Sigmoid colon (tissue), 7 donors: ENCODE measurements around the gene APBB1IP. TPM values are rescaled to one million over a fixed set of nuclear protein-coding genes. Genes with fewer than 3 reads are reported as not detected.

Experiments
- DNase-seq: peaks from one replicate; pipeline ENCODE4 v3.0.0-alpha.2; 2019
- H3K27ac ChIP-seq, 4 donors: fragments of 200-600 bp; sonication (generic); one replicate each; pipeline ENCODE4 v1.5.1; 2016 to 2019; ENCODE audit warnings: mild to moderate bottlenecking in 1 of 4
- H3K27me3 ChIP-seq, 3 donors: fragments of 200-600 bp; sonication (generic); one replicate each; pipeline ENCODE4 v1.5.1; 2019; ENCODE audit warnings: mild to moderate bottlenecking in 1 of 3
- H3K36me3 ChIP-seq, 4 donors: fragments of 200-600 bp; sonication (generic); one replicate each; pipeline ENCODE4 v1.5.1; 2016 to 2019
- H3K4me1 ChIP-seq, 4 donors: fragments of 200-600 bp; sonication (generic); one replicate each; pipeline ENCODE4 v1.5.1; 2017 to 2019
- H3K4me3 ChIP-seq, 4 donors: fragments of 200-600 bp; sonication (generic); one replicate each; pipeline ENCODE4 v1.5.1; 2017 to 2019; ENCODE audit warnings: mild to moderate bottlenecking in 2 of 4, moderate library complexity in 1 of 4
- H3K9me3 ChIP-seq, 4 donors: fragments of 200-600 bp in 3 of 4; sonication (generic) in 3 of 4; one replicate each; pipeline versions ENCODE4 v1.5.1 to v1.6.1; 2013 to 2019
- CTCF ChIP-seq, 4 experiments: fragments of 450-650 bp in 3 of 4; fragments of 200-600 bp in 1 of 4; IDR thresholded peaks; one replicate each; pipeline ENCODE4 v1.5.1; 2016 to 2019; ENCODE audit warnings: antibody characterized with exemption in 4 of 4, mild to moderate bottlenecking in 3 of 4, moderate library complexity in 2 of 4
- EP300 ChIP-seq, 4 donors: sonication (generic); formaldehyde crosslinking; IDR thresholded peaks; one replicate each; pipeline ENCODE4 v1.6.1; 2017; ENCODE audit warnings: antibody characterized with exemption in 4 of 4
- POLR2A ChIP-seq, 2 donors: fragments of 450-650 bp; IDR thresholded peaks; one replicate each; pipeline ENCODE4 v1.6.1; 2016; ENCODE audit warnings: antibody characterized with exemption in 2 of 2, mild to moderate bottlenecking in 2 of 2, moderate library complexity in 2 of 2
- POLR2AphosphoS5 ChIP-seq, 4 donors: sonication (generic); formaldehyde crosslinking; IDR thresholded peaks; one replicate each; pipeline ENCODE4 v1.6.1; 2017; ENCODE audit warnings: antibody characterized with exemption in 4 of 4
- WGBS, 2 donors: extraction: QIAGEN DNeasy Blood & Tissue Kit; methylation state at CpG; one replicate each; pipeline ENCODE4 v1.1.7; 2013; 5-methylcytosine and 5-hydroxymethylcytosine counted together
- intact Hi-C: fragments of 100-400 bp; cut with DNase I; formaldehyde crosslinking; loops from one replicate; pipeline ENCODE4 v1.15.1; 2023
- polyA plus RNA-seq, 3 donors: library from polyadenylated mRNA; stranded (reverse); fragments of 200-250 nt; gene quantifications; one replicate each; pipeline ENCODE4 v1.2.3, GENCODE V29; 2013
- total RNA-seq, 4 donors: library from RNA; depleted of rRNA; stranded (reverse); fragments of >200 nt; gene quantifications; one replicate each; pipeline ENCODE4 v1.1.0, GENCODE V29; 2016
- donor health status: healthy with polysubstance abuse.
- donor health status: Bipolar disorder and iron deficiency.
- donor health status: healthy.

Gene APBB1IP
- total and polyA plus RNA-seq, 7 donors, result 1.4 to 11.4 (median 3.5) TPM

DNA sequence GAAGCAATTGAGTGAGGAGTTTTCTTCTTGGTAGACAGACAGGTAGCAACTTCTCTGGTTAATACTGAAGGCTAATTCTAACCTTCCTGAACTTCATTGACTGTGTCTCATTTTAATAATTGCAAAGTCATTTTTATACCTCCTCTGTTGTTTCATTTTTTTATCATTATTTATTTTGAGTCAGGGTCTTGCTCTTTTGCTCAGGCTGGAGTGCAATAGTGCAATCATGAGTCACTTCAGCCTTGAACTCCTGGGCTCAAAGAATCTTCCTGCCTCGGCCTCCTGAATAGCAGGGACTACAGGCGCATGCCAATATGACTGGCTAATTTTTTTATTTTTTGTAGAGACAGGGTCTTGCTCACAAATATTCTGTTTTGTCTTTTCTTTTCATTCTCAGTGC is 45.4 kb downstream of the APBB1IP start:
- no peaks in the 10 kb centered on the region for H3K36me3 ChIP-seq
- TF ChIP-seq EP300 (IDR thresholded peaks at IDR 0.05) (no peak), POLR2A (IDR thresholded peaks at IDR 0.05) (no peak), CTCF (IDR thresholded peaks at IDR 0.05) (no peak), POLR2AphosphoS5 (IDR thresholded peaks at IDR 0.05) (no peak)
- 64 to 82% methylated on average over 2 of the region's 2 CpGs for WGBS, 2 donors
- DNase-seq, result no peak
- no peak overlapping the region for H3K4me3 ChIP-seq
- H3K9me3 ChIP-seq, result no peaks in the 10 kb centered on the region
- no peaks in the 10 kb centered on the region for H3K27me3 ChIP-seq
- no peak overlapping the region for H3K27ac ChIP-seq
- peaks cover 0 to 21% (median 12%) of the 10 kb centered on the region in 4 donors for H3K4me1 ChIP-seq
- intact Hi-C loops, result no loop called here

DNA sequence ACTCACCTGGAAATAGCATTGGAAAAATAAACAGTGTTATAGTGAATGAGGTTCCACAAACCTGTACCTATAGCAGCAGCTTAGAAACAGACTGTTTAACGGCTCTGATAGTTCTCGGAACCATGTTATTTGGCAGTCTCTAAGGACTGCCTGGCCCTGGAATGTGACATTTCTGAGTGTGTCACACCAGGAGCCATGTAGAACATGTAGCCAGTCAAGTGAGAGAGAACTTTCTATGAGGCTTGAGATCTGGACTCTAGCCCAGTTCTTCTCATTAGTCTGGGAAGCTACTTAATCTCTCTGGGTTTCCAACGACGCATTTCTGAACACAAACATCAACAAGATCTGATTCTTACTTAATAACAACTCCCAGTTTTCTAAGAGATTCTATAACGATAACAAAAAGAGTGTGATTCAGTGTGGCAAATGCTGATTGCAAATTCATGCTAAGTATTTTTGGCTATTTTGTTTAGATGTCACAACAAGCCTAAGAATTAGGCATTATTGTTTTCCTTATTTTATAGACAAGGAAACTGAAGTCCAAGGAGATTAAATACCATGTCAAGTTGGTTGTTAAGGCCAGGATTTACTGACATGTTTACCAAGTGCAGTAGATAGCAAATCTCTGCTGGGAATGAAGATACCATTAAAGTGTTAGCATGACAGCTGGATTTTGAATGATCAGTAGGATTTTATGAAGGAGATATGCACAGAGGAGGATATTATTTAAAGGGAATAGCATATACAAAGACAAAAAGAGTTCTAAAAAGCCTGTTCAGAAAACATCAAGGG is 47.2 kb downstream of the APBB1IP start:
- 56 to 63% methylated on average over 5 of the region's 5 CpGs for WGBS, 2 donors
- Histone ChIP-seq H3K4me1 (peaks cover 0 to 21% (median 12%) of the 10 kb centered on the region in 4 donors), H3K27me3 (no peaks in the 10 kb centered on the region), H3K36me3 (no peaks in the 10 kb centered on the region), H3K27ac (peak overlapping the region in 2 of 4 donors; percentile 66 to 68), H3K4me3 (no peak overlapping the region), H3K9me3 (no peaks in the 10 kb centered on the region)
- no peak for DNase-seq
- no peak for TF ChIP-seq POLR2A (IDR thresholded peaks at IDR 0.05)
- TF ChIP-seq POLR2AphosphoS5 (IDR thresholded peaks at IDR 0.05), result no peak
- no peak for TF ChIP-seq EP300 (IDR thresholded peaks at IDR 0.05)
- TF ChIP-seq CTCF (IDR thresholded peaks at IDR 0.05), result no peak
- intact Hi-C loops, result no loop called here

DNA sequence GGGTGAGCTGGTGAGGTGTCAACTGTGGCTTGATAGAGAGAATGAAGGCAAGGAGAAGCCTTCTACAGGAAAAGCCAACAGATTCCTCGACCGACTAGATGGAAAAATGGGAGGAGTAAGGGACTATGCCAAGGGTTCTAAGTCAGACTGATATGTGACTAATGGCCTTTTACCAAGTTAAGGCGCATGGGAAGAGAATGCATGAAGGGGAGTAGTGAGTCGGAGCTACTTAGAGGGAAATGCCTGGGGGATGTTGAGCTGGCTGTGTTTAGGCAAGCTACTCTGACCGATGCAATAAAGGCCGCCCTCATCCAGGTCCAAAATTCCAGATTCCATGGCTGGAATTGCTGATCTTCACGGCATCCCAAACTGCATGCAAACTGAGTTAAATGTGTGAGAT is 48.2 kb downstream of the APBB1IP start:
- intact Hi-C loops, result no loop called here
- Histone ChIP-seq H3K4me1 (peaks cover 0 to 21% (median 12%) of the 10 kb centered on the region in 4 donors), H3K4me3 (no peak overlapping the region), H3K36me3 (no peaks in the 10 kb centered on the region), H3K27me3 (no peaks in the 10 kb centered on the region), H3K9me3 (no peaks in the 10 kb centered on the region), H3K27ac (peak overlapping the region; percentile 28 to 68 (median 58))
- 73 to 76% methylated on average over 7 of the region's 7 CpGs for WGBS, 2 donors
- DNase-seq, result no peak
- TF ChIP-seq EP300 (IDR thresholded peaks at IDR 0.05), result no peak
- no peak for TF ChIP-seq CTCF (IDR thresholded peaks at IDR 0.05)
- no peak for TF ChIP-seq POLR2AphosphoS5 (IDR thresholded peaks at IDR 0.05)
- no peak for TF ChIP-seq POLR2A (IDR thresholded peaks at IDR 0.05)

DNA sequence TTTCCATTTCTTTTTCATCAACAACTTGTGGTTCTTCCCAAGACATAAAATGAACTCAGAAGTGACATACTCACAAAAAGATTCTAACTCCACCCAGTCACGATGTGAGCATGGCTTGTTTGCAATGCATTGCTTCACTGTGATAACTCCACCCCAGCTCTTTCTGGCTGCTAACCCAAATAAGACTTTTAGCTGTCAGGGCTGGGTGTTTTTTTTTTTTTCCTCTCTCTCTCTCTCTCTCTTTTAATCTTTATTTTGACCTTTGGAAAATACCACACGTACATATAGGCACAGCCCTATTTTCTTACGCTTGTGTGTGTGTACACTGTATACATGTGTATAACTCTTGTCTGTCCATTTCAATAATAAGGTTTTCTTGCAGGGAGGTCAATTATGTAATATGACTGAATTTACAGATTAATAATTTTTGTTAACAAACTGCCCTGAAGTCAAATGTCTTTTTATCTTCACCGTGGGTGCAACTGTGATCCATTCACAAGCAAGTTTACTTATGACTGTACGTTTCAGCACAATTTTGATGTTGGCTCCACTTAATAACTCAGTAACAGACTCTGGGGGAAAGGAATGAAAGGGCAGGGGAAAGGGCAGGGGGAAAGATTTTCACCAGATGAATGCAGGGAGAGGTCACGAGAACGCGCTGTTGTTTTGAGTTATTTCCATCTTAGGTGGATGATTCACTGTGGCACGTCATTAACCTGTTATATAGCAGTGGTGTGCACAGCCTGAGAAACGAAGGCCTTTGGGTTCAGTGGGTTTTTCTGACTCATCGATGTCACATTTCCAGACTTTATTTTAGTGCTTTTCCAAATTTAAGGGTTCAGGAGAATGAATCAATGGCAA is 49.1 kb downstream of the APBB1IP start:
- no peaks in the 10 kb centered on the region for H3K9me3 ChIP-seq
- peaks cover 0 to 21% (median 12%) of the 10 kb centered on the region in 4 donors for H3K4me1 ChIP-seq
- intact Hi-C loops, result no loop called here
- TF ChIP-seq EP300 (IDR thresholded peaks at IDR 0.05) (no peak), POLR2AphosphoS5 (IDR thresholded peaks at IDR 0.05) (peak in 1 of 4 donors; percentile 45)
- no peaks in the 10 kb centered on the region for H3K27me3 ChIP-seq
- H3K36me3 ChIP-seq, result no peaks in the 10 kb centered on the region
- no peak for DNase-seq
- H3K4me3 ChIP-seq, result no peak overlapping the region
- H3K27ac ChIP-seq, result peak overlapping the region; percentile 32 to 68 (median 58)
- WGBS, 2 donors, result 21 to 31% methylated on average over 11 of the region's 11 CpGs

DNA sequence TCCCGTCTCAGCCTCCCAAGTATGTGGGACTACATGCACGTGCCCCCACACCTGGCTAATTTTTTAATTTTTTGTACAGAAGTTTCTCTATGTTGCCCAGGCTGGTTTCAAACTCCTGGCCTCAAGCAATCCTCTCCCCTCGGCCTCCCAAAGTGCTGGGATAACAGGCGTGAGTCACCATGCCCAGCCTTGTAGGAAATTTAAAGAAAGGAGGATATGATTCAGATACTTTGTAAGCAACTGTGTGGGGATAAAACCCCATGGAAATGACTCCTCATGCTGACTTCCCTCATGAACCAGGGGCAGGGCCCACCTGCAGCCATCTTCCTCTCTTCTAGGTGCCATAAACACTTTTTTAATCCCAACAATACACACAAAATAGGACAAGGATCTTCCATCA is 50.2 kb downstream of the APBB1IP start:
- no peaks in the 10 kb centered on the region for H3K9me3 ChIP-seq
- no peak overlapping the region for H3K4me3 ChIP-seq
- TF ChIP-seq POLR2AphosphoS5 (IDR thresholded peaks at IDR 0.05), result no peak
- no peak for TF ChIP-seq EP300 (IDR thresholded peaks at IDR 0.05)
- no peak for TF ChIP-seq POLR2A (IDR thresholded peaks at IDR 0.05)
- TF ChIP-seq CTCF (IDR thresholded peaks at IDR 0.05), result no peak
- DNase-seq, result no peak
- H3K4me1 ChIP-seq, result peaks cover 0 to 21% (median 12%) of the 10 kb centered on the region in 4 donors
- H3K27ac ChIP-seq, result peak overlapping the region in 1 of 4 donors; percentile 57
- intact Hi-C loops, result no loop called here
- H3K36me3 ChIP-seq, result no peaks in the 10 kb centered on the region
- H3K27me3 ChIP-seq, result no peaks in the 10 kb centered on the region
- 82 to 89% methylated on average over 4 of the region's 4 CpGs for WGBS, 2 donors
